PC-3 (cell line): ENCODE measurements around the gene NUP210L.

Experiments
- EZH2 ChIP-seq: fragments of 300-600 bp; sonication (generic); IDR thresholded peaks from one replicate; pipeline ENCODE4 v1.6.1; 2017; ENCODE audit warnings: antibody characterized with exemption, mild to moderate bottlenecking, low read length; ENCODE audit not compliant: unreplicated experiment
- EZH2phosphoT487 ChIP-seq: fragments of 300-600 bp; sonication (generic); IDR thresholded peaks from 2 replicates; pipeline ENCODE4 v1.6.1; 2018; ENCODE audit warnings: mild to moderate bottlenecking, antibody characterized with exemption, low read length, borderline replicate concordance
- TF ChIP-seq, protein P1 (sequence below): fragments of 300-600 bp; sonication (generic); conservative IDR thresholded peaks from 2 replicates; pipeline ENCODE4 v1.5.1; 2017; ENCODE audit warnings: antibody characterized with exemption, low read depth, mild to moderate bottlenecking, low read length

DNA sequence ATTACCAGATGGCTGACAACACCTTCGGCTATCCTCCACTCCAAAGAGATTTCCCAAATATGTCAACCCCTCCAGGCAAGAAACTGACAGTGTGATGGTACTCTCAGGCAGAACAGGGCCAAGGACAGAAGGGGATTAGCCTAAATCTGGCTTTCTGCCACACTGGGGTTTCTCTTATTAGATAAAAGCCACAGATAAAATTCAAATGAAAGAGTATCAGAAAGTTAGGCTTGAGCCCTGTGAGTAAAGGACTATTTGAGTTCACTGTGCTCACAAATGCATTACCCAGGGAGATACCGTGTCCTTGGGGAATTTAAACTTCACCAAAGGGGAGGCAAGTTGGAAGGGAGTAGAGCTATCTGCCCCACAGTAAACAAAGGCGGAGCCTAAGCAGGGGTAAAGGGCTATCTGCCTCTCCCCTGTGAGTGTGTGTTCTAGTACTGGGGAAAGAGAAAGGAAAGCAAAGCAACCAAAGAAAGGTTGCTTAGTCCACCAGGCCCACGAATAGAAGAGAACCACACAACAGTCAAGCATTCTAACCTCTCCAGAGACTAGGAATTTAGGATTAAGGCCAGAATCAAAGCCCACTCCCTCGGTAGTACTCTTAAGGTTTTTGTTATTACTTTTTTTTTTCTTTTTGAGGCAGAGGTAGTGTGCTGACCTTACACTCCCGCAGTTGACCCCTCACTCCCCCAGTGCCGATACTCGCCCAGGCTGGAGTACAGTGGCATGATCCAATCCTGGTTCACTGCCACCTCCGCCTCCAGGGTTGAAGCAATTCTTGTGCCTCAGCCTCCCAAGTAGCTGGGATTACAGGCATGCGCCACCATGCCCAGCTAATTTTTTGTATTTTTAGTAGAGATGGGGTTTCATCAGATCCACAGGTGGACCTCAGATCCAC is 24.3 kb upstream of the NUP210L start:
- TF ChIP-seq, protein P1, sequence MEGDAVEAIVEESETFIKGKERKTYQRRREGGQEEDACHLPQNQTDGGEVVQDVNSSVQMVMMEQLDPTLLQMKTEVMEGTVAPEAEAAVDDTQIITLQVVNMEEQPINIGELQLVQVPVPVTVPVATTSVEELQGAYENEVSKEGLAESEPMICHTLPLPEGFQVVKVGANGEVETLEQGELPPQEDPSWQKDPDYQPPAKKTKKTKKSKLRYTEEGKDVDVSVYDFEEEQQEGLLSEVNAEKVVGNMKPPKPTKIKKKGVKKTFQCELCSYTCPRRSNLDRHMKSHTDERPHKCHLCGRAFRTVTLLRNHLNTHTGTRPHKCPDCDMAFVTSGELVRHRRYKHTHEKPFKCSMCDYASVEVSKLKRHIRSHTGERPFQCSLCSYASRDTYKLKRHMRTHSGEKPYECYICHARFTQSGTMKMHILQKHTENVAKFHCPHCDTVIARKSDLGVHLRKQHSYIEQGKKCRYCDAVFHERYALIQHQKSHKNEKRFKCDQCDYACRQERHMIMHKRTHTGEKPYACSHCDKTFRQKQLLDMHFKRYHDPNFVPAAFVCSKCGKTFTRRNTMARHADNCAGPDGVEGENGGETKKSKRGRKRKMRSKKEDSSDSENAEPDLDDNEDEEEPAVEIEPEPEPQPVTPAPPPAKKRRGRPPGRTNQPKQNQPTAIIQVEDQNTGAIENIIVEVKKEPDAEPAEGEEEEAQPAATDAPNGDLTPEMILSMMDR = no peak
- TF ChIP-seq EZH2 (no peak), EZH2phosphoT487 (no peak)
